HG02678 (cell line): ENCODE results near the gene WIPI1.
"Not testable (repeated sequence)": the region's sequence is repeated elsewhere in the genome, so short reads cannot be mapped to it uniquely, and the experiment has no call there.

Experiments used
- ATAC-seq: cut with Tn5 transposase; IDR thresholded peaks from one replicate; pipeline ENCODE4 v1.9.1; 2021; ENCODE audit warnings: mild to moderate bottlenecking, moderate library complexity; ENCODE audit not compliant: unreplicated experiment

WIPI1 gene

GRCh38 chr17:68457168-68457538, at the start of gene WIPI1:
TSS of gene WIPI1 (minus strand) at chr17:68457496. CDS start at chr17:68457421, 75 bp downstream.
- ATAC-seq = peak; percentile 34

DNA sequence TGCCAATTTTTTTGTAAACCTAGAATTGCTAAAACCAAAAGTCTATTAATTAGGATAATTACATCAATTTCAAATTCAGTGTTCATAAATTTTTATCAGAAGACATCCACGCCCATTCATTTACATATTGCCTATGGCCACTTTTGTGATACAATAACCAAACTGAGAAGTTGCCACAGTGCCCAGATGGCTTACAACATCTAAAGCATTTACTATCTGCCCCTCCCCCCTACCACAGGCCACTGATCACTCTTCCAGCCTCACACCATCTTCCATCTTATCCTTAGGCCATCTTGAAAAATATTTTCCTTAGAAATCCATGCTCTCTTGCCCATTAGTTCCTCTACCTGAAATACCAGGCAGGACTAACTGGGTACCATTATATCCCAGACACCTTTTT, 48.7 kb upstream of the WIPI1 start:
- no peak for ATAC-seq

GRCh38 chr17:68501074-68501473, 43.8 kb upstream of the WIPI1 start:
- ATAC-seq = no peak

DNA sequence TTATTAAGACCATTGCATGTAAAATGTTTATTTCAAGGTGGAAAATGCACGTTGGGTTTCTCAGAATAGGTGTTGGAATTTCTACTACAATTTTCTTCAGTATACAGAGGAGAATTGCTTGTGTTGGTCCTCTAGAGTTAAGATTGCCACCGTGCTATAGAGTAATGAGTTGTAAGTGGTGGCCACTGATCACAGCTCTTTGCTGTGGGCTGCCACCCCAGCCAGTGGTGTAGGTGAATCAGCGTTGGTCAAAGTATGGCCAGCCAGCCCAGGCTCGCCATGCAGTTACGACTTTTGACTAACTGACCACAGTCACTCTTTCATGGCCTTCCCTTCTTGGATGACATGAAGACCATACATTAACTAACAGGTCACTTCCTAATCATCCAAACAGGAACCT, 42.3 kb upstream of the WIPI1 start:
- no peak for ATAC-seq

DNA sequence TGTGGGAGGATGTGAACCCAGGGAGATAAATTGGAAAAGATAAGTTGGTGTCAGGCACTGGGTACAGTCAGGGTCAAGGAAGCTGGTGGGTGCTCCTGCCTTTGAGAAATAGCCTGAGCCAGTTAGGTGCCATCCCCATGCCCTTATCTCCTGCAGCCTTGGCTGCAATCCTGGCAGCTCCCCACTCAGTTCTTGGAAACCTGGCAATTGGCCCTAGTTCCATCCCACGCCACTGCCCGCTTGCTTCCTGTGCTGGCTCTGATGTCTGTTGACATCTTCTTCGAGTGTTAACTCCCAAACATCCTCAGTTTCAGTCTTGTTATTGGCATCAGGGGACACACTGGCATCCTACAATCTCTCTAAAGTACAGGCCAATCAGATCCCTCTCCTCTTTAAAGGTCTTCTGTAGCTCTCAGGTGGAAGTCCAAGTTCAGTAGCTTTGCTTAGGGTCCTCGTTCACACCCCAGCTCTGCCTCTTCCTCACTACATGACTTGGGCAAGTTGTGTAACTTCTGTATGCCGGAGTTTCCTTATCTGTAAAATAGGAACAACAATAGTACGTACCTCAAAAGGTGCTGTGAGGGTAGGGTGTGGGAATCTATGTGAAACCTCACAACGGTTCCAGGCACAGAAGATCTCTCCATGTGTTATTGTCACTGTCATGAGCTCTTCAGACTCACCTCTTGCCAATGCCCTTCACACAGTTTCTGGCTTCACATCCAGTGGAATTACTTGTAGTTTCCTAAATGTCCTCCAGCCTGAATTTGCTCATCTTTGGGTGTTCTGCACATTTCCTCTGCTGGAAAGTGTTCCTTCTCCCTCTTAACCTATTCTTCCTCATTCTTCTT, 41.4 kb upstream of the WIPI1 start:
- peak; percentile 26 for ATAC-seq

DNA sequence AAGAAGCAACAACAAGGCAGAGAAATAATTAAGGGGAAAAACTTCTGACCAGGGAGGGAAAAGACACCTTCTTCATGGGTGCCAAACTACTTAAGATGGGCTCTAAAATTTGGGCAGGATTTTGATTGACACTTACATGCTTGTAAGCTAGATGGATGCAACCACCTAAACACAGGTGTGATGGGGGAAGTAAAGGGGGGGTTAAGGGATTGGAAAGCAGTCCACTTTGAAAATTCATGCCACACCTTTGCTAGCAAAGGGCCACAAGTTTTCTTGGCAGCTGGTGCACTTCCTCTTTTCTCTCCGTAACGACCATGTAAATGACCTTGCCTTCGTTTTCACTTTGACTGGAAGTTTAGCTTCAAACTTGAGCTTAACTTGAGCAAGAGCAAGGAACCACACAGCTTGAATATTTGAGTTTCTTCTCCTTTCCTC, 40.6 kb upstream of the WIPI1 start:
- peak; percentile 96 for ATAC-seq

DNA sequence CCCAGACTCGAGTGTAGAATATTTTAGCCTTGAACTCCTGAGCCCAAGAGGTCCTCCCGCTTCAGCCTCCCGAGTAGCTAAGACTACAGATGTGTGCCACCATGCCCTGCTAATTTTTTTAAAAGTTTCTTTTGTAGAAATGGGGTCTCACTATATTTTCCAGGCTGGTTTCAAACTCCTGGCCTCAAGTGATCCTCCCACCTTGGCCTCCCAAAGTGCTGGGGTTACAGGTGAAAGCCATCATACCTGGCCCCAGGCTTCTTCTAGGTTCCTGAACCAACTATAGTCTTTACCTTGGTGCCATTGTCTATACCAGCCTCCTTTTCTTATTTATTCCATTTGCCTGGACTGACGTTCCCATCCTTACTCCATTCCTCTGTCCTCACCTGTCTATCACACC, 37.8 kb upstream of the WIPI1 start:
- no peak for ATAC-seq

GRCh38 chr17:68492394-68493054, 35.2 kb upstream of the WIPI1 start:
- ATAC-seq = not testable (repeated sequence)

DNA sequence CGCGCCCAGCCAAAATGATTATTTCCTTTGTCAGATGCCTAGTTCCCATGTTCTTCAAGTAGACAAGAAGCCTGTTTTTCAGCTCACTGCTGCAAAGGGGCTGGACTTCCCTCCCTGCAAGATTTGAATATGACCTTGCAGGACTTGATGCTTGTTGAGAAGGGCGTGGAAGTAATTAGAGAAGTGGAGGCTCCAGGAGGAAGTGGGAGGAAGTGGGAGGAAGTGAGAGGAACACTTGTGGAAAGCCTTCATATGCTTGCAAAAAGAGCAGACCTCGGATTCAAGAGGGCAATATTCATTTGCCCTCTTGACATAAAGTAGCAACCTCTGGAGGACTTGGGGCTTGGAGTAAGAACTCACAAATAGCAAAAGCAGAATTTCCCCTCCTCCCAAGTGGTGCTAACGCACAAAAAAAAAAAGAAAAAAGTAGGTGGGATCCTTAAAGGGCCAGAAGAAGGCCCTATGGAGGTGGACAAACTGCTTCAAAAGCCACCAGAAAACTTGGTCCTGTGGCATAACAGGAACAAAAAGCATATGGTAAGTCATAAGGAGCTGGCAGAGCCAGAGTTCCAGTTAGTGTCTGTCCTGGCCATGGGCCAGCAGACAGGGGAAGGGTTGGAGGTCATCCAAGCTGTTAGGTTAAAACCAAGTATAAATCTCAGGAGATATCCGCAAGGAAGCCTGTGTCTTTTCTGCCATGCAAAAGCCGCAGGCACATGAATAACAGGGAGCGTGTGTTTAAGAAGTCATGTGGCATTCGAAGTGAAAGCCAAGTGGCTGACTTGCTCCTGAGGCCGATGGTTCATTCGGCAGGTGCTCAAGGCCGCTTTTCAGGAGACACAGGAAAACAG, 34.3 kb upstream of the WIPI1 start:
- no peak for ATAC-seq

DNA sequence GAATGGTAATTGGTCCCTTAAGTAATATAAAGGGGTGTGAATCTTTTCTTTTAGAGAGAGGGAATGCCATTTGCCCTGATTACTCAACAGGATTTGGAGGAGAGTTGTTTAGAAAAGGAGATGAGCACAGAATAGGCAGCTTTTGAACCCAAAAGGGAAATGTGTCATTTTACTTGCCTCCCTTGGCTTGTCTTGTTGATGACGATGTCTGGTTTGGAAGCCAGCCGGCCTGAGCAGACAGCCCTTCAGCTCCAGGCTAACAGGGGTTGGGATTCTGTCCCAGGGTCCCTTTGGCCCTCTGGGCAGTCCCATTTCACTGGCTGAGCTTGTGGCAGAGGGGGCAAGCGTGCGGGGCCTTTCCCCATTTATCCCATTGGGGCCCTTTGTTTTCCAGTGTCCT, 32.6 kb upstream of the WIPI1 start:
- ATAC-seq = no peak

DNA sequence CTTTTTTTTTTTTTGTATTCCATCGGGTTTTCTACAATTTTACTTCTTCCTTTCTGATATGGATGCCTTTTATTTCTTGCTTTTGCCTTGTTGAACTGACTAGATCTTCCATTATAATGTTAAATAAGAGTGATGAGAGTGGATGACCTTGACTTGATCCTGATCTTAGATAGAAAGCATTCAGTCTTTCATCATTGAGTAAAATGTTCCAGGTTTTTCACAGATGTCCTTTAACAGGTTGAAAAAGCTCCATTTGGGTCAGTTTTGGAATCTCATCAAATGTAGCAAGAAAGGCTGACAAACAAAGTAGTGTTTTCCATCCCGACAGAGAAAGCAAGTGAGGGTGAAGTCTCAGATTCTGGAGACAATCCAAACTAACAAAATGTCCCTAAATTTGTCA, 27.2 kb upstream of the WIPI1 start:
- ATAC-seq = no peak

- no peak for ATAC-seq
Measured at GRCh38 chr17:68482576-68483041, 25.3 kb upstream of the WIPI1 start.

DNA sequence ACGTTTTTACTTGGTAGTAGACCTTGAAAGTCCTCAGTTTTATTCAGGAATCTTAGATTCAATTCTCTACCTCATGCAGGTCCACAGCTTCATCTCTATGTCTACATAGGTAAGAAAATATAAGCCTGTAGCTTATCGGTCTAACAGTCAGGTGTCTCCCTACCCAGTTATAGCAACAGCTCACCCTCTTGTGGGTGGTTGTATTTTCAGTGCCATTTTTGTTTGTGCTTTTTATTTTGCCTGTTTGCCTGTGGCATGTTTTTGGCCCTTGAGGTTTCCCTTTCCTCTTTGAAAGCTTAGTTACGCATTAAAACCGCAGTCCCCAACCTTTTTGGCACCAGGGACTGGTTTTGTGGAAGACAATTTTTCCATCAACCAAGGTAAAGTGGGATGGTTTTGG, 23.6 kb upstream of the WIPI1 start:
- no peak for ATAC-seq

DNA sequence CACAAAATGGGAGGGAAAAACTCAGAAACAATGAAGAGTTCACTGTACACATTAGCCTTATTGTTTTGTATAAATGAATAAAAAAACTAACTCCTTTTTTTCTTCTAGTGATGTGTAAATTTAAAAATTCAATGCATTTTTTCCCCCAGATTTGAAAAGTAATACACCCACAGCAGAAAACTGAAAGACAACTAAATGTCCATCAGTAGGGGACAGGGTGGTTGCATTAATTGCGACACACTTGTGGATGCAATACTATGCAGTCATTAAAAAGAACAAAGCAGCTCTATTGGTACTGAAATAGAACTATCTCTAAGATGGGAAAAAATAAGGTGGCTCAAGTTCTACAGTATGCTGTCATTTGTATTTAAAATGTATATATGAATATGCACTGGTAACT, 13.7 kb upstream of the WIPI1 start:
- no peak for ATAC-seq

- no peak for ATAC-seq
Measured at GRCh38 chr17:68468788-68469187, 11.5 kb upstream of the WIPI1 start.

DNA sequence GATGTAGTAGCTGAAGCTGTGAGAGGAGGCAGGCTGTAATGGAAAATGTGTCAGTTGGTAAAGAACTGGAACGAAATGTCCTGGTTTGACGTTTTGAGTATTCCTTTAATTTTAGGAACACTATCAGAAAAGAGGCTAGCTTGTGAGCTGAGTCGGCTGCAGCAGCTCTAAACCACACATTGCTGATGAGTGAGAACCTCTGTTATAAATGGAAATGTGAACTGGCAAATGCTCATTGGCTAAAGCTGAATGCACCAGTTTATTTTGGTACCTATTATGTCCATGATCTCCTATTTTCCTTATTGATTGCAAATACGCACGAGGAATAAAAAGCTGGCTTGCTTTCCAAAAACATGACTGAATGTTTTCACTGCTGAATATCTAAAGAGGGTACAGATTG, 11.0 kb upstream of the WIPI1 start:
- ATAC-seq = no peak

- ATAC-seq = no peak
Measured at GRCh38 chr17:68463211-68464019, 6.1 kb upstream of the WIPI1 start.

- ATAC-seq = peak; percentile 42
Measured at GRCh38 chr17:68462381-68463210, 5.3 kb upstream of the WIPI1 start.

GRCh38 chr17:68461589-68461988, 4.3 kb upstream of the WIPI1 start:
- no peak for ATAC-seq

DNA sequence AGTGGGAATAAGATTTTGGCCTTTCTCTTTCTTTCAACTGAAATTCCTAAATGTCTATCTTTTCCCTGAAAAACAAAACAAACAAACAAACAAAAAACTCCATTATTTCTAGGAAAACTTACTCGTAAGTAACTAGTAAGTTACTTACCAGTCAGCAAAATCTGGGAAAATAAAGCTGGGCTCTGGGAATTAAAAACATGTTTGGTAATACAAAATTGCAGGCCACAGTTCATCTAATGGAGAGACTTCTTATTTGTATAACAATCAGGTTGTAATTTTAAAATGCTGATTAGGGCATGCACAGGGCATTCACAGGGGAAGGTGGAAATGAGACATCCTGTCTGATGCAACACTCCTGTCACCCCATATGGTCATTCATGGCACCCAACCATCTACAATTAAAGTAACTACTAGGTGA, 3.8 kb upstream of the WIPI1 start:
- ATAC-seq = no peak
